Keratinocyte (primary cell): Measurements from ENCODE around the gene ARHGAP9. TPM values are rescaled to one million over a fixed set of nuclear protein-coding genes. Genes with fewer than 3 reads are reported as not detected.

Source experiments
- DNase-seq: peaks from one replicate; pipeline ENCODE4 v3.0.0-alpha.2; 2011; ENCODE audit warnings: low read depth, missing footprints, low spot score
- FAIRE-seq: peaks from 2 replicates; lab custom pipeline; 2011; peaks lifted over from hg19 to GRCh38; lab: Jason Lieb, UNC
- H2AFZ ChIP-seq: 2 replicates; pipeline ENCODE4 v1.6.0; 2012; ENCODE audit warnings: low read length, control low read depth, inconsistent platforms; ENCODE audit not compliant: control insufficient read depth
- H3K27ac ChIP-seq: 2 replicates; pipeline ENCODE4 v1.5.1; 2011; ENCODE audit warnings: low read length; ENCODE audit not compliant: control insufficient read depth, insufficient read depth
- H3K27me3 ChIP-seq: 3 replicates; pipeline ENCODE4 v1.6.0; 2011; ENCODE audit warnings: low read length; ENCODE audit not compliant: control insufficient read depth, insufficient read depth; ENCODE audit errors: extremely low read depth
- H3K36me3 ChIP-seq, 2 experiments: 2 replicates in 1 of 2; 3 replicates in 1 of 2; pipeline ENCODE4 v1.5.1; 2011; ENCODE audit warnings: low read length in 2 of 2, mild to moderate bottlenecking in 1 of 2; ENCODE audit not compliant: control insufficient read depth in 2 of 2, insufficient read depth in 2 of 2; ENCODE audit errors: extremely low read depth in 1 of 2
- H3K4me1 ChIP-seq: 3 replicates; pipeline ENCODE4 v1.5.1; 2011; ENCODE audit warnings: low read length; ENCODE audit not compliant: control insufficient read depth, insufficient read depth; ENCODE audit errors: extremely low read depth
- H3K4me2 ChIP-seq: 3 replicates; pipeline ENCODE4 v1.6.0; 2011; ENCODE audit warnings: low read depth, low read length; ENCODE audit not compliant: control insufficient read depth, insufficient read depth; ENCODE audit errors: extremely low read depth
- H3K4me3 ChIP-seq, 3 experiments: fragments of 200-600 bp in 1 of 3; sonication (generic) in 1 of 3; 2 replicates in 2 of 3; 3 replicates in 1 of 3; pipeline ENCODE4 v1.5.1; 2011 to 2016; ENCODE audit warnings: low read length in 3 of 3, mild to moderate bottlenecking in 3 of 3, control low read depth in 2 of 3, inconsistent platforms in 1 of 3, low read depth in 1 of 3, mixed read lengths in 1 of 3, mixed run types in 1 of 3, moderate library complexity in 1 of 3; ENCODE audit not compliant: control insufficient read depth in 2 of 3, insufficient read depth in 2 of 3; ENCODE audit errors: extremely low read depth in 1 of 3
- H3K79me2 ChIP-seq: 2 replicates; pipeline ENCODE4 v1.6.0; 2012; ENCODE audit warnings: low read length; ENCODE audit not compliant: control insufficient read depth, insufficient read depth
- H3K9ac ChIP-seq: 3 replicates; pipeline ENCODE4 v1.6.0; 2011; ENCODE audit warnings: low read length; ENCODE audit not compliant: control insufficient read depth, insufficient read depth; ENCODE audit errors: extremely low read depth
- H3K9me1 ChIP-seq: 3 replicates; pipeline ENCODE4 v1.6.0; 2011; ENCODE audit warnings: low read length; ENCODE audit not compliant: control insufficient read depth, insufficient read depth; ENCODE audit errors: extremely low read depth
- H3K9me3 ChIP-seq: 2 replicates; pipeline ENCODE4 v1.5.1; 2012; ENCODE audit warnings: low read depth, low read length; ENCODE audit not compliant: control insufficient read depth
- H4K20me1 ChIP-seq: 3 replicates; pipeline ENCODE4 v1.6.0; 2011; ENCODE audit warnings: low read length; ENCODE audit not compliant: control insufficient read depth, insufficient read depth; ENCODE audit errors: extremely low read depth
- EZH2 ChIP-seq: IDR thresholded peaks from one replicate; pipeline ENCODE4 v1.6.1; 2012; ENCODE audit warnings: inconsistent platforms, mild to moderate bottlenecking, low read length, moderate library complexity
- dilution Hi-C: fragments of 300-500 bp; cut with MboI; formaldehyde crosslinking; loops from one replicate; pipeline ENCODE4 v1.7.0; 2020; ENCODE audit warnings: low sequenced_read_pairs; ENCODE audit not compliant: extremely low pct_ligation_motif_present
- polyA plus RNA-seq, 5 experiments: library from polyadenylated mRNA; depleted of rRNA in 3 of 5; stranded (reverse) in 3 of 5; stranded (forward) in 1 of 5; unstranded in 1 of 5; fragments of >200 nt; gene quantifications; 1 replicate in 1 of 5; 2 replicates in 3 of 5; 3 replicates in 1 of 5; pipeline versions ENCODE4 v1.2.1 to v1.2.3, GENCODE V29; 2011 to 2012; ENCODE audit warnings: missing spikeins in 2 of 5, low read depth in 1 of 5, low replicate concordance in 1 of 5
- TF ChIP-seq, protein P1 (sequence below), 3 experiments: IDR thresholded peaks in 1 of 3; conservative IDR thresholded peaks in 1 of 3; optimal IDR thresholded peaks in 1 of 3; 2 replicates in 2 of 3; 3 replicates in 1 of 3; pipeline versions ENCODE3 to v1.5.1; 2011; ENCODE audit warnings: low read length in 3 of 3, mild to moderate bottlenecking in 3 of 3, moderate library complexity in 2 of 3, control low read depth in 1 of 3, inconsistent platforms in 1 of 3; ENCODE audit not compliant: insufficient read depth in 2 of 3; ENCODE audit errors: extremely low read depth in 1 of 3

The ARHGAP9 gene
- polyA plus RNA-seq, 1 donor (not counting 4 experiments of a cell fraction or from before 2014, with no cell fraction given): not detected

DNA sequence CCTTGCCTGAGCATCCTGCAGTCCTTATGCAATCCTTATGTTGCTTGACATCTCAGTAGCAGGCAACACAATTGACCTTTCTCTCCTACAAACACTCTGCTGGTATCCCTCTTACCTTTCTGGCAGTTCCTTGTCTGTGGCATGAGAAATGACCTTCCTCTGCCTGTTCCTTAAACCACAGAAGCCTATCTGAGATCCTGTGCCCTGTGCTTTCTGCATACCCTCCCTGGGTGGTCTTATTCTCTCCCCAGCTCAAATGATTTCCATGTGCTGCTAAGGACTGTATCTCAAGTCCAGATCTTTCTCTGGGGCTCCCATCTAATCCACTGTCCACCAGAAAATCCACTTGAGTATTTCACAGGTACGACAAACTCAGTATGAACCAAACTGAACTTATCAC lies 2.0 kb upstream of the ARHGAP9 start:
- Histone ChIP-seq H3K9ac (no peak overlapping the region), H3K4me3 (no peak overlapping the region), H2AFZ (no peak overlapping the region), H3K79me2 (no peaks in the 10 kb centered on the region), H3K9me3 (no peaks in the 10 kb centered on the region), H3K27me3 (peaks cover 30% of the 10 kb centered on the region), H3K27ac (no peak overlapping the region), H4K20me1 (no peaks in the 10 kb centered on the region), H3K9me1 (no peaks in the 10 kb centered on the region), H3K4me2 (no peak overlapping the region), H3K4me1 (no peaks in the 10 kb centered on the region), H3K36me3 (no peaks in the 10 kb centered on the region)
- TF ChIP-seq, protein P1, sequence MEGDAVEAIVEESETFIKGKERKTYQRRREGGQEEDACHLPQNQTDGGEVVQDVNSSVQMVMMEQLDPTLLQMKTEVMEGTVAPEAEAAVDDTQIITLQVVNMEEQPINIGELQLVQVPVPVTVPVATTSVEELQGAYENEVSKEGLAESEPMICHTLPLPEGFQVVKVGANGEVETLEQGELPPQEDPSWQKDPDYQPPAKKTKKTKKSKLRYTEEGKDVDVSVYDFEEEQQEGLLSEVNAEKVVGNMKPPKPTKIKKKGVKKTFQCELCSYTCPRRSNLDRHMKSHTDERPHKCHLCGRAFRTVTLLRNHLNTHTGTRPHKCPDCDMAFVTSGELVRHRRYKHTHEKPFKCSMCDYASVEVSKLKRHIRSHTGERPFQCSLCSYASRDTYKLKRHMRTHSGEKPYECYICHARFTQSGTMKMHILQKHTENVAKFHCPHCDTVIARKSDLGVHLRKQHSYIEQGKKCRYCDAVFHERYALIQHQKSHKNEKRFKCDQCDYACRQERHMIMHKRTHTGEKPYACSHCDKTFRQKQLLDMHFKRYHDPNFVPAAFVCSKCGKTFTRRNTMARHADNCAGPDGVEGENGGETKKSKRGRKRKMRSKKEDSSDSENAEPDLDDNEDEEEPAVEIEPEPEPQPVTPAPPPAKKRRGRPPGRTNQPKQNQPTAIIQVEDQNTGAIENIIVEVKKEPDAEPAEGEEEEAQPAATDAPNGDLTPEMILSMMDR (optimal IDR thresholded peaks at IDR 0.05 in 1 of 3, IDR thresholded peaks at IDR 0.05 in 1 of 3, conservative IDR thresholded peaks at IDR 0.05 in 1 of 3; ENCODE audit: extremely low read depth in 1 of 3, insufficient read depth in 2 of 3, low read length in 3 of 3): no peak
- no peak for TF ChIP-seq EZH2
- DNase-seq (no peak), FAIRE-seq (no peak)
- dilution Hi-C loops: no loop called here

DNA sequence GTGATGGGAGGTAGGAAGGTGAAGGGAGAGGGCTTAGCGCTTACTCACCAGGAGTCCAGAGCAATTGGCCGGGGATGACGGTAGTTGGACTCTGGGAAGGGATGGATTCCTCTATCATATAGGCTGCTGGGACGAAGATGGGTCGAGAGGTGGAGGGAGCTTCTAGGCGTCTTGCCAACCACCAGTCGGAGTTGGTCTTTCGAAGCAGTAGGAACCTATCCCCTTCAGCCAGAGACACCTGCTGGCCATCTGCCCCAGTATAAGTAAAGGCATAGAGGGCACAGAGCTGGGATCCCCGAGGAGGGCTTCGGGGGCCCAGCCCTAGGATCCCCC lies 657 bp downstream of the ARHGAP9 start:
- H2AFZ ChIP-seq: no peak overlapping the region
- H3K9me3 ChIP-seq: no peaks in the 10 kb centered on the region
- no peaks in the 10 kb centered on the region for H3K79me2 ChIP-seq
- FAIRE-seq: no peak
- no peaks in the 10 kb centered on the region for H3K9me1 ChIP-seq
- no peak overlapping the region for H3K4me2 ChIP-seq
- H3K36me3 ChIP-seq: no peaks in the 10 kb centered on the region
- peaks cover 3% of the 10 kb centered on the region for H3K4me1 ChIP-seq
- peaks cover 57% of the 10 kb centered on the region for H3K27me3 ChIP-seq
- no peaks in the 10 kb centered on the region for H4K20me1 ChIP-seq
- no peak overlapping the region for H3K27ac ChIP-seq
- dilution Hi-C loops: no loop called here
- TF ChIP-seq, protein P1 (optimal IDR thresholded peaks at IDR 0.05 in 1 of 3, IDR thresholded peaks at IDR 0.05 in 1 of 3, conservative IDR thresholded peaks at IDR 0.05 in 1 of 3; ENCODE audit: extremely low read depth in 1 of 3, insufficient read depth in 2 of 3, low read length in 3 of 3): no peak
- no peak for TF ChIP-seq EZH2
- H3K9ac ChIP-seq: no peak overlapping the region
- no peak for DNase-seq
- no peak overlapping the region for H3K4me3 ChIP-seq
